ENCODE data around the gene NUP214. TPM values are rescaled to one million over a fixed set of nuclear protein-coding genes. Genes with fewer than 3 reads are reported as not detected.
"Not testable (repeated sequence)": the region's sequence is repeated elsewhere in the genome, so short reads cannot be mapped to it uniquely, and the experiment has no call there.

Gene NUP214
- total RNA-seq, 1 donor from 2014 or later, result 77.7 TPM

DNA sequence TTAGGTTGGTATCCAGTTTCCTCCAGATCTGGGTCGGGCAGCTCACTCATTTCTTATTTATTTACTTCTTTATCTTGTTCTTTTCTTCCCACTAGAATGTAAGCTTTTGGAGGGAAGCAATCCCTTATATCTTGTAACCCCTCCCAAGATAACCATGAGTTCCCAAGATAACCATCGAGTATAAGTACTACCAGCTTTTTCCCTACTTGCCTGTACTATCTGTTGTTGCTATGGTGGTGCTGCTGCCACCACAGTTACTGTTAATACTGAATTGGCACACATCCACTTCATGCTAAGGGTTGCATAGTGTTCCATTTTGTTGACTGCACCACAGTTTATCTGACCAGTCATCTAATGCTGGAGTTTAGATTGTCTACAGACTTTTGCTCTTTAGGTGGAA lies 19.9 kb downstream of the NUP214 start:
- intact Hi-C loops (cut with micrococcal nuclease), result no loop called here
- no peaks in the 10 kb centered on the region for H3K9me3 Mint-ChIP-seq
- no peak overlapping the region for H3K27ac Mint-ChIP-seq
- H3K4me1 Mint-ChIP-seq, result peaks cover 3% of the 10 kb centered on the region
- H3K4me3 Mint-ChIP-seq, result no peak overlapping the region
- no peaks in the 10 kb centered on the region for H3K27me3 Mint-ChIP-seq
- peaks cover 70% of the 10 kb centered on the region for H3K36me3 Mint-ChIP-seq (ENCODE audit: low read depth)
- no peak for DNase-seq

DNA sequence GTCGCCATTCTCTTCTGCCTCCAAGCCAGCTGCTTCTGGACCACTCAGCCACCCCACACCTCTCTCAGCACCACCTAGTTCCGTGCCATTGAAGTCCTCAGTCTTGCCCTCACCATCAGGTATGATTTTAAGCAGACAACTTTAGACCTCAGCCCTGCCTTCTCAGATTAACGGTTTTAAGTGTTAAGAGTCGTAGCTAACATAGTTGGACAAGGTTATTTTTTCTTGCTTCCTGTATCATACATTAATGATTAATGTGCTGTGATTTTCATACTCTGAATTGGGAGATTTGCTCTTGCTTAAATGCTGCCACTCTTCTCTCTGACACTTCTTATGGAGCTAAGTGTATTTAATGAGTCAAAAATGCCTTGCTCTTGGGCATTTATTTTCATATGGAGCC lies 20.8 kb downstream of the NUP214 start:
- peaks cover 3% of the 10 kb centered on the region for H3K4me1 Mint-ChIP-seq
- no peaks in the 10 kb centered on the region for H3K9me3 Mint-ChIP-seq
- peaks cover 69% of the 10 kb centered on the region for H3K36me3 Mint-ChIP-seq (ENCODE audit: low read depth)
- DNase-seq, result no peak
- intact Hi-C loops (cut with micrococcal nuclease), result no loop called here
- no peak overlapping the region for H3K27ac Mint-ChIP-seq
- H3K27me3 Mint-ChIP-seq, result no peaks in the 10 kb centered on the region
- H3K4me3 Mint-ChIP-seq, result no peak overlapping the region

- DNase-seq, result no peak
- no peaks in the 10 kb centered on the region for H3K9me3 Mint-ChIP-seq
- no peak overlapping the region for H3K4me3 Mint-ChIP-seq
These were observed 22.9 kb downstream of the NUP214 start for GRCh38 chr9:131148276-131148675.

DNA sequence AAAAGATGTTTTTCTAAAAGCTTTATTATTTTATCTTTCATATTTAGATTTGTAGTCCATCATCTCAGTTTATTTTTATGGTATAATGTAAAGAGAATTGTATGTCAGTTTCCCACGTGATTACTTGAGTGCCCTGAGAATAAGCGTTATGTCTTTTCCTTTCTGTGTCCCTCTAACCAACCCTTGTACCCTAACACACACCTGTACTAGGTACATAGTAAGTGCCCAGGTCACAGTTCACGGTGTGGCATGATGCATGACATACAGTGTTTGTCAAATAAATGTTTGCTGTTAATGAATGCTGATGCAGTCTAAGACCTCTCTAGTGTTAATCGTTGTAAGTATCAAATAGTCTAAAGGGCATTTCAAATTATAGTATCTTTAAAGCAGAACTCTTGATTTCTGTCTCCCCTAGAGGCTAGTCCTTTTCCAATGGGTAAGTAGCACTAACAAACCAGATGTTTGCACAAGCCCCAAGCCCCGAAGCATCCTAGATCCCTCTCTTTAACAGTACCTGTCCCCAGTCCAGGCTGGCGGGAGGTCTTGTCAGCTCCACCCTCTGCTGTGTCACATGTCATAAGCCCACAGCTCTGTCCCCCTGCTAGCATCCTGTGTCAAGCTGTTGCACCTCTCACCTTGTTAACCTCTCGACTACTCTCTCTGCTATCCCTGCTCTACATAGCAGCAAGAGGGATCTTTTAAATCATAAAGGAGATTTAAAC lies 23.7 kb downstream of the NUP214 start:
- intact Hi-C loops (cut with micrococcal nuclease), result no loop called here
- Mint-ChIP-seq H3K4me3 (no peak overlapping the region), H3K27me3 (no peaks in the 10 kb centered on the region), H3K4me1 (peaks cover 3% of the 10 kb centered on the region), H3K9me3 (no peaks in the 10 kb centered on the region), H3K27ac (no peak overlapping the region), H3K36me3 (ENCODE audit: low read depth) (peaks cover 73% of the 10 kb centered on the region)
- DNase-seq, result no peak

More at GRCh38 chr9:131148276-131148675, 22.9 kb downstream of the NUP214 start:
- Mint-ChIP-seq H3K36me3 (ENCODE audit: low read depth) (peaks cover 73% of the 10 kb centered on the region), H3K27ac (no peak overlapping the region), H3K4me1 (peaks cover 3% of the 10 kb centered on the region), H3K27me3 (no peaks in the 10 kb centered on the region)
- intact Hi-C loops (cut with micrococcal nuclease), result no loop called here

- H3K4me3 Mint-ChIP-seq, result no peak overlapping the region
- no peaks in the 10 kb centered on the region for H3K9me3 Mint-ChIP-seq
- peaks cover 3% of the 10 kb centered on the region for H3K4me1 Mint-ChIP-seq
- peaks cover 73% of the 10 kb centered on the region for H3K36me3 Mint-ChIP-seq (ENCODE audit: low read depth)
- H3K27ac Mint-ChIP-seq, result no peak overlapping the region
- intact Hi-C loops (cut with micrococcal nuclease), result no loop called here
- no peaks in the 10 kb centered on the region for H3K27me3 Mint-ChIP-seq
- DNase-seq, result no peak
These were observed 24.3 kb downstream of the NUP214 start for GRCh38 chr9:131149688-131150053.

- Mint-ChIP-seq H3K4me3 (no peak overlapping the region), H3K4me1 (peaks cover 8% of the 10 kb centered on the region), H3K9me3 (no peaks in the 10 kb centered on the region), H3K27me3 (no peaks in the 10 kb centered on the region), H3K36me3 (ENCODE audit: low read depth) (peaks cover 65% of the 10 kb centered on the region), H3K27ac (no peak overlapping the region)
- intact Hi-C loops (cut with micrococcal nuclease), result no loop called here
- DNase-seq, result no peak
These were observed 28.2 kb downstream of the NUP214 start for GRCh38 chr9:131153595-131153994.

DNA sequence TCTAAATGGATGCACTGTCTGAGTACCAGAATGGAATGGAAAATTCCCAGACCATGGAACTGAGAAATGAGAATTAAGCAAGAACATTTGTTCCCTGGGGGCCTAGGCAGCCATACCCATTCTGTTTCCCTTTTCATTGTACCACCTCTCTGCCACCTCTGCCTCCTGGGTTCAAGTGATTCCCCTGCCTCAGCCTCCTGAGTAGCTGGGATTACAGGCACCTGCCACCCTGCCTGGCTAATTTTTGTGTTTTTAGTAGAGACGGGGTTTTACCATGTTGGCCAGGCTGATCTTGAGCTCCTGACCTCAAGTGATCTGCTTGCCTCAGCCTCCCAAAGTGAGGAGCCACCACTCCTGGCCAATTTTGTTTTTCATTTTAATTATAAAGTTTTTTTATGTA lies 33.3 kb downstream of the NUP214 start:
- H3K9me3 Mint-ChIP-seq; H3K4me3 Mint-ChIP-seq; H3K27ac Mint-ChIP-seq; H3K4me1 Mint-ChIP-seq; H3K27me3 Mint-ChIP-seq; intact Hi-C loops (cut with micrococcal nuclease); DNase-seq: not testable (repeated sequence)
- peaks cover 61% of the 10 kb centered on the region for H3K36me3 Mint-ChIP-seq (ENCODE audit: low read depth)

GRCh38 chr9:131160416-131161112 lies 35.2 kb downstream of the NUP214 start:
- peaks cover 4% of the 10 kb centered on the region for H3K4me1 Mint-ChIP-seq
- peaks cover 56% of the 10 kb centered on the region for H3K36me3 Mint-ChIP-seq (ENCODE audit: low read depth)
- H3K9me3 Mint-ChIP-seq, result no peaks in the 10 kb centered on the region
- no peak overlapping the region for H3K4me3 Mint-ChIP-seq
- no peak overlapping the region for H3K27ac Mint-ChIP-seq
- intact Hi-C loops (cut with micrococcal nuclease), result no loop called here
- no peak for DNase-seq
- no peaks in the 10 kb centered on the region for H3K27me3 Mint-ChIP-seq

- H3K27me3 Mint-ChIP-seq, result no peaks in the 10 kb centered on the region
- H3K4me1 Mint-ChIP-seq, result peaks cover 2% of the 10 kb centered on the region
- no peak overlapping the region for H3K4me3 Mint-ChIP-seq
- DNase-seq, result no peak
- intact Hi-C loops (cut with micrococcal nuclease), result no loop called here
- H3K27ac Mint-ChIP-seq, result no peak overlapping the region
- peaks cover 57% of the 10 kb centered on the region for H3K36me3 Mint-ChIP-seq (ENCODE audit: low read depth)
- H3K9me3 Mint-ChIP-seq, result no peaks in the 10 kb centered on the region
These were observed 36.2 kb downstream of the NUP214 start for GRCh38 chr9:131161585-131161984.

GRCh38 chr9:131162886-131163285 lies 37.5 kb downstream of the NUP214 start:
- H3K27ac Mint-ChIP-seq, result no peak overlapping the region
- peaks cover 2% of the 10 kb centered on the region for H3K4me1 Mint-ChIP-seq
- DNase-seq, result no peak
- H3K27me3 Mint-ChIP-seq, result no peaks in the 10 kb centered on the region
- H3K4me3 Mint-ChIP-seq, result no peak overlapping the region
- peaks cover 61% of the 10 kb centered on the region for H3K36me3 Mint-ChIP-seq (ENCODE audit: low read depth)
- no peaks in the 10 kb centered on the region for H3K9me3 Mint-ChIP-seq
- intact Hi-C loops (cut with micrococcal nuclease), result no loop called here

DNA sequence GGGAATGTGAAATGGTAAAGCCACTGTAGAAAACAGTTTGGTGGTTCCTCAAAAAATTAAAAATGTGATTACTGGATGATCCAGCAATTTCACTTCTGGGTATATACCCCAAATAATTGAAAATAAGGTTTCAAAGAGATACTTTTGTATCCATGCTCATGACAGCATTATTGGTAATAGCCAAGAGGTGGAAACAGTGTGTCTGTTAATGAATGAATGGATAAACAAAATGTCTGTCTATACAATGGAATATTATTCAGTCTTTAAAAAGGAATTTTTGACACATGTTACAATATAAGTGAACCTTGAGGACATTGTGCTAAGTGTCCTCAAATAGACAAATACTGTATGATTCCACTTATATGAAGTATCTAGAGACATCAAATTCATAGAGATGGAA lies 40.1 kb downstream of the NUP214 start:
- intact Hi-C loops (cut with micrococcal nuclease), result no loop called here
- H3K36me3 Mint-ChIP-seq (ENCODE audit: low read depth), result peaks cover 56% of the 10 kb centered on the region
- no peak for DNase-seq
- no peak overlapping the region for H3K4me3 Mint-ChIP-seq
- peaks cover 9% of the 10 kb centered on the region for H3K4me1 Mint-ChIP-seq
- H3K27ac Mint-ChIP-seq, result no peak overlapping the region
- no peaks in the 10 kb centered on the region for H3K9me3 Mint-ChIP-seq
- H3K27me3 Mint-ChIP-seq, result no peaks in the 10 kb centered on the region

GRCh38 chr9:131167146-131167692 lies 41.8 kb downstream of the NUP214 start:
- Mint-ChIP-seq H3K36me3 (ENCODE audit: low read depth) (peaks cover 54% of the 10 kb centered on the region), H3K9me3 (no peaks in the 10 kb centered on the region), H3K27me3 (no peaks in the 10 kb centered on the region), H3K4me3 (no peak overlapping the region), H3K27ac (no peak overlapping the region), H3K4me1 (peaks cover 11% of the 10 kb centered on the region)
- DNase-seq, result no peak
- intact Hi-C loops (cut with micrococcal nuclease), result no loop called here

DNA sequence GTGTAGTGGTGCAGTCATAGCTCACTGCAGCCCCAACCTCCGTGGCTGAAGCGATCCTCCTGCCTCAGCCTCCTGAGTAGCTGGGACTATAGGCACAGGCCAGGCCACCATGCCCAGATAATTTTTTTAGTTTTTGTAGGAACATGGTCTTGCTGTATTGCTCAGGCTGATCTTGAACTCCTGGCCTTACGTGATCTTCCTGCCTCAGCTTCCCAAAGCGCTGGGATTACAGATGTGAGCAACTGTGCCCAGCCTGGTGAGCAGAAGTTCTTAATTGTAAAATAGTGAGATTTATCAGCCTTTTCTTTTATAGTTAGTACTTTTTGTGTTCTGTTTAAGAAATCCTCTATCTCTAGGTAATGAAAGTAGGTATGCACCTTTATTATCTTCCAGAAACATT lies 42.5 kb downstream of the NUP214 start:
- intact Hi-C loops (cut with micrococcal nuclease), result no loop called here
- no peak for DNase-seq

GRCh38 chr9:131169563-131170240 lies 44.3 kb downstream of the NUP214 start:
- H3K36me3 Mint-ChIP-seq (ENCODE audit: low read depth), result peaks cover 46% of the 10 kb centered on the region
- H3K9me3 Mint-ChIP-seq, result no peaks in the 10 kb centered on the region
- H3K4me1 Mint-ChIP-seq, result peaks cover 10% of the 10 kb centered on the region
- no peaks in the 10 kb centered on the region for H3K27me3 Mint-ChIP-seq
- no peak for DNase-seq
- H3K4me3 Mint-ChIP-seq, result no peak overlapping the region
- no peak overlapping the region for H3K27ac Mint-ChIP-seq
- intact Hi-C loops (cut with micrococcal nuclease), result no loop called here

More for the DNA sequence above, 42.5 kb downstream of the NUP214 start:
- Mint-ChIP-seq H3K4me1 (peaks cover 10% of the 10 kb centered on the region), H3K27me3 (no peaks in the 10 kb centered on the region), H3K27ac (no peak overlapping the region), H3K4me3 (no peak overlapping the region), H3K9me3 (no peaks in the 10 kb centered on the region), H3K36me3 (ENCODE audit: low read depth) (peaks cover 53% of the 10 kb centered on the region)
